HG03521 (cell line): Measurements from ENCODE around the gene ADARB1.

Source experiments
- ATAC-seq: cut with Tn5 transposase; IDR thresholded peaks from one replicate; pipeline ENCODE4 v1.9.1; 2021; ENCODE audit warnings: mild to moderate bottlenecking, moderate library complexity; ENCODE audit not compliant: unreplicated experiment

Gene ADARB1

DNA sequence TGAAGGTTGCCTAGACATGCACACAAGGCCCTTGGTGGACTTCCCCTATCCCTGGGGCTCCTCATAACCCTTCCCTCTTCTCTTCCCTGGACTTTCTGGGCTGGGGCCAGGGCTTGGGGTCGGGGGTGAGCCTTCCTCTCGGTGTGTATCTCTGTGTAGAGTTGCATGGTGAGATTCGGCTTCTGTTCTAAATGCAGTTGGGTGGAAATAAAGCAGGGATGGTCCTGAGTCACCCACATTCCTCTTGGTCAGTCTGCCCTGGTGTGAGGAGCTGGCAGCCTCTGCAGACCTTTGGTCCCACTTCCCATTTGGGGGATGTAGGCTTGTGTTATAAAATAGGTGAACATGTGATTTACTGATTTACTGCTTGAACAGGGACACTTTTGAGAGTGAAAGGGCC is 38.0 kb downstream of the ADARB1 start:
- ATAC-seq = no peak

DNA sequence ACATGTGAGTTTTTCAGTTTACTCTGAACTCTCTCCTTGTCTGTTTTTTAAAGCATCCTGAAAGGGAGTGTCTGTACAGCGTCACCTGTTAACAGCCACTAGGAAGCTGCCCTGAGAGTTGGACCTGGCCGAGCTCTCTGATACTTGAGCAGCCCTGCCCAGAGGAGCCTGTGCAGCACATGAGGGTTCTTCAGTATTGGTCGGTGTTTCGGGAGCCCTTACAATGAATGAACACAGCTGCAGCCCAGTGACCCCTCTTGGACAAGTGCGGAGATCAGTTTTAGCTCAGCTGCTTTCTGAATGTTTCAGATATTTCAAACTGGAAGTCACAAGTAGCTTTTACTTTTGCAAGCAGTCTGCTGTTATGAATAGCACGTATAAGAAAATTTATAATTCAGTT is 39.2 kb downstream of the ADARB1 start:
- ATAC-seq = no peak

DNA sequence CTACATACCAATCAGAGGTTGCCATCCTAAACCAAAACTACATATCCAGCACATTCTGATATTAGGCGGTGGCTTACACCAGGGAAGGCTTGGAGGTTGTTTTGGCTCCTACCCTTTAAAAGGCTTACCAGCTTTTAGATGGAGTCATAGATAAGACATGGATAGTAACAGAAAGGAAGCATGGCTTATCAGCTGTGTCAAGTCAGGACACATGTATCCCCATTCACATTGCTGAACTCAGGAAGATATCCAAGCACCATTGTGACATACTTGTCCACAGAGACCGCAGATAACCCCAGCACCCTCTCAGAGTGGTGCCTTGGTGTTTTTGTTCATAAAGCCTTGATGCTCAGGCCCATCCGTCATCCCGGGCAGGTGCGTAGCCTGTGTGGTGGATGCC is 39.7 kb downstream of the ADARB1 start:
- no peak for ATAC-seq

DNA sequence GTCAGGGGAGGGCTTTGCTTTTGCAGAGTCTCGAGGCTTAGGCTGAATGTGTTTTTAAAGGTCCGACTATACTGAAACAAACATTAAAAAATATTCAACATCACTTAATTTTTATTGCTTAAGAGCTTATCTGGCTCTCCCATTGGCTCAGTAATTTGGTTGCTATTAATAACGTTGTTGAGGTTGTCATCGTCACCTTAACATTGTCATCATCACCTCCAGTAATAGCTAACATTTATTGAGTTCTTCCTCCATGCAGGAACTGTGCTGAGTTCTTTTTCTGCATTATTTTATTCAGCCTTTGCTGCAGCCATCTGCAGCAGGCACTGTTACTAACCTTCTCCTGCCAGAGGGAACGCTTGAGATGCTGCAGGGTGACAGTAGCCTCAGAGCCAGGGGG is 40.1 kb downstream of the ADARB1 start:
- no peak for ATAC-seq

DNA sequence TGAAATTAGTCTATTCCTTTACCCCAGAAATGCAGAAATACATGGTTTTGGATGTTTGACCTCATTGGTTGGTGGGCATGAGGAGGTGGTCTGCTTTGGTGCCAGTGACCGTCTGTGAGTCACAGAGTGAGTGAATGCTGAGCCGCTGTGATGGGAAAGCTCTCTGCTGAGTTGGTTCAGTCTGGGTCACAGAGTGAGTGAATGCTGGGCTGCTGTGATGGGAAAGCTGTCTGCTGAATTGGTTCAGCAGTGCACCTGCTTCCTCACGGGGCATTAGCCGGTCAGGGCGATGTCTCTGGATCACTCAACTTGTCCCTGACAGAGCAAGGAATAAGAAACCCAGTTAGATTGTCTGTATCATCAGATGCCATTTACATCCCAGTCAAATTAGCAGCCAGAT is 40.8 kb downstream of the ADARB1 start:
- ATAC-seq = no peak

DNA sequence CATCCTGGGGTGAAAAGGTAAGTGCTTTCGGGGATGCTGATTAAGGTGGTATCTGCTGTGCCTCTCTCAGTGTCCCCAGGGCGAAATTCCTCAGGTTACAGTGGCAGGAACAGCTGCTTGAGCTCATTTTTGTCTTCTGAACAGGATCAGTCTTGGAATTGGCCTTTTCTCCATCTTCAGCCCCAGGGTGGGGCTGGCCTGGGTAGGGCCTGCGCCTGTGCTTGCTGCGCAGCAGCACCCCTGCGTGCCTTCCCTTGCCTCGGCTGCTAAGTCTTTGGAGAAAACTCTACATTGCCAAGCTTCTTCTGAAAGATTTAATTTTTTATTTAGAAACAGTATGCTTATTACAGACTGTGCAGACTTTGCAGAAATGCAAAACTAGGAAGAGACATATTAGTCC is 41.7 kb downstream of the ADARB1 start:
- no peak for ATAC-seq

DNA sequence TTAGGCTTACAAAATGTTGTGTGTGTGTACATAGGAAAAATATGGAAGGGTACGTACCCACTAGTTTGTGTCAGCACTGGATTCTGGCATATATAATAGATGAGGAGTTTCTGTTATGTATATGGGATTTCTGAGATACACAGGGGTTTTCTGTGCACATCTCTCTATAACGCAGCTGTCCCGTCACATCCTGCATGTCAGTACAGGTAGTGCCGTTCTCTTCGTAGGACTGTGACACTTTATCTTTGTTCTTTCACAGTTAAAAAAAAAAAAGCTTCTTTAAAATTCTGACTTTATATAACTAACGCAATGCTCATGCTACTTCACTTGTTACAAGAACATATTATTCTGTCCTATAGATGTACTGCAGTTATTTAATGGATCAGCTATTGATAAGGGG is 42.9 kb downstream of the ADARB1 start:
- no peak for ATAC-seq

DNA sequence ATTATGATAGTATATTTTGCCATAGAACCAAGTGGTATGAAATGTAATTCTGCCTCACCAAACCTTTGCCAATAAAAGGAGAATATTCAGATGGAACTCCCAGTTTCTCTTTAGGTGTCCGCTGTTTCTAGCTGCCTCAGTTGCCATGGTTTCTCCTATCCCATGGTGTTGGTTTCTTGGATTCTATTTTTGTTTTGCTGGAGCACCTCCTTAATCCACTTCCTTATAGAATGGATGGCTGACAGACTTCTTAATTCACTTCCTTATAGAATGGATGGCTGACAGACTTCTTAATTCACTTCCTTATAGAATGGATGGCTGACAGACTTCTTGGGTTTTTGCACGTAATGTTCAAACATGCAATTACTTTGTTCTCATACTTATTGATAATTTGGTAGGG is 43.7 kb downstream of the ADARB1 start:
- ATAC-seq = no peak

DNA sequence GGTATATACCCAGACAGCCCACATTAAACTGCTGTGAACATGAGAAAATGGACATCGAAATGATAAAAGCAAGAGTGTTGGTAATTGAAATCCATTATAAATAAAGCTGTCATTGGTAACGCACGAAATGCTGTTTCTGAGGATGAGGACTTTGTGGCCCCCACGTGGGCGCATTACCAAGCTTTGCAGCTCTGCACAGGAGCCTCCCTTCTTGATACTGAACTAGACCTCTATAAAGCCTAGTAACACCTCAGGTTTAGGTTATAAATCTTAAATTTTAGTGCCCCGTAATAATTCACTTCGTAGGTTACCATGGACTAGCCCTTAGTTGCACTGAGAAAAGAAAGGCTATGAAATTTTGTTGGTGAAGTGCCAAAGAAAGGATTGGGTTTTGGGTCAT is 45.4 kb downstream of the ADARB1 start:
- no peak for ATAC-seq

DNA sequence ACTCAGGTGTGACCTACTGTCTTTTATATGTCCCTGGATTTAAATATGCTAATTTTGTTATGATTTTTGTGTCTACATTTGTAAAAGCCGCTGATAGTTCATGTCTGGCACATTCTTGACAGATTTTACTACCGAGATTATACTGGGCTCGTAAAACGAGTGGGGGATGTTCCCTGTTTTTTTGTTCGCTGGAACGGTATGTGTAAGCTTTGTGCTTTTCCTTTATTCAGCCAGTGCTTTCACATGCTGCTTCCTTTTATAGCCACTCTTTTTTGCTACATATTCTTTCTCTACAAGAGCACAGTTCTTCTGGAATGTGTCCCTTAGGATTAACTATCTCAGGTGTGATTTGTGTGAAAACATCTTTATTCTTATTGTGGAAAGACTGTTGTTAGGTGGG is 46.6 kb downstream of the ADARB1 start:
- no peak for ATAC-seq

DNA sequence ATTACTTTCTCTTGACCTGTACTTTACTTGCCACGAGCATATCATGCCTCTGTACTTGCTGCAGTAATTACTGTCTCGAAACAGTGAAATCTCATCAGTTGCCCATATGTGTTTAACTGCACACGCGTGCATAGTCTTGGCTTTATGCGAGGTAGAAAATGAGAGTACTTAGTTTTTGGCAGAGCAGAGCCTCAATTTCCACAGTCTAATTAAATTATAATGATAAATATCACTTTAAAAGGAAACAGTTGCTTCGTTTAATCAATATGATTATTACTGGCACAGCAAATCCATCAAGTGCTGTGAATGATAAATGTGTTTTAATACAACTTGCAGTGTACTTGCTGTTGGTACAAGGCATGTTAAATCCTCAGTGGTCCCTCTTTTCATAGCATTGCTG is 47.6 kb downstream of the ADARB1 start:
- ATAC-seq = no peak

DNA sequence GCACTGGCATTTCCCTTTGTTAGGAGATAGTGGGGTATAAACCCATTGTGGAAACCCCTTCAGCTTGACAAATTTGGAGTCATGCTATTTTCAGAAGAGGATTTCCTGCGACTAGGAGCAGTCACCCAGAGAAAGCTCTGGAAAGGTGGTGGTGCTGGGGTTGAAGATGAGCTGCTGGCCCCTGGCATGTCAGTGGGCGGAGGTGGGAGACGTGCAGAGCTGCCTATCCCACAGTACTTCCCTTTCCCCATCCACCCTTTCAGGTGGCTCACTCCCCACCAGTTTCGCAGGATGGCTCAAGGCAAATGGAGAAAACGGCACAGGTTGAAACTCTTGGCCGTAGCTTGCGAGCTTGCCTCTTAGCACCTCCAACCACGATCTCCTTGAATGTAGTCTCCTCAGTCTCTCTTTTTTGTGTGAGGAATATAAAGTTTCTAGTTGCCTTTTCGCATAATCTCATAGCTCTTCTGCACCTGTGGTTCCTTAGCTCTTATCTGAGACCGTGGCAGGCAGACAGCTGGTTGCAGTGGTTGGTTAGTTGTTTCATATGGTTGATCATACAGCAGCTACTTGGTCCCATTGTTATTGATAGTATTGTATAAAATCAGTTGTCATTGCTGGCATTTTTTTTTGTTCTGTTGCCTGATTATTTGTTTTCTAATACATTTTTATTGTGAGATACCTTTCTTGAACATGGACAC is 48.2 kb downstream of the ADARB1 start:
- no peak for ATAC-seq

DNA sequence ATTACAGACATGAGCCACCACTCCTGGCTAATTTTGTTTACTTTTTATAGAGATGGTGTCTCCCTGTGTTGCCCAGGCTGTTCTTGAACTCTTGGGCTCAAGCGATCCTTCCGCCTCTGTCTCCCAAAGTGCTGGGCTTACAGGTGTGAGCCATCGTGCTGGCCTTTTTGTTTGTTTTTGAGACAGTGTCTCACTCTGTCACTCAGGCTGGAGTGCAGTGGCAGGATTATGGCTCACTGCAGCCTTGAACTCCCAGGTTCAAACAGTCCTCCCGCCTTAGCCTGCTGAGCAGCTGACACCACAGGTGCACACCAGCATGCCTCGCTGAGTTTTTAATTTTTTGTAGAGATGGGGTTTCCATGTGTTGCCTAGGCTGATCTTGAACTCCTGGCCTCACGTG is 49.1 kb downstream of the ADARB1 start:
- no peak for ATAC-seq

DNA sequence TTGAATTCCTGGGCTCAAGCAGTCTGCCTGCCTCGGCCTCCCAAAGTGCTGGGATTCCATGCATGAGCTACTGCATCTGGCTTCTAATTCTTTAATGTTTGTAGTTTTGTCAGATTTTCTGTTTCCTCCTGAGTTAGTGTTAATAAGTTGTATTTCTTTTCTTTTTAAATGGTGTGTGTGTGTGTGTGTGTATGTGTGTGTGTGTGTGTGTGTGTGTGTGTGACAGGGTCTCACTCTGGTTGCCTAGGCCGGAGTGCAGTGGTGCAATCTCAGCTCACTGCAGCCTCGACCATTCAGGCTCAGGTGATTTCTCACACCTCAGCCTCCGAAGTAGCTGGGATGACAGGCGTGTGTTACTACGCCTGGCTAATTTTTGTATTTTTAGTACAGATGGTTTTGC is 50.2 kb downstream of the ADARB1 start:
- ATAC-seq = no peak

DNA sequence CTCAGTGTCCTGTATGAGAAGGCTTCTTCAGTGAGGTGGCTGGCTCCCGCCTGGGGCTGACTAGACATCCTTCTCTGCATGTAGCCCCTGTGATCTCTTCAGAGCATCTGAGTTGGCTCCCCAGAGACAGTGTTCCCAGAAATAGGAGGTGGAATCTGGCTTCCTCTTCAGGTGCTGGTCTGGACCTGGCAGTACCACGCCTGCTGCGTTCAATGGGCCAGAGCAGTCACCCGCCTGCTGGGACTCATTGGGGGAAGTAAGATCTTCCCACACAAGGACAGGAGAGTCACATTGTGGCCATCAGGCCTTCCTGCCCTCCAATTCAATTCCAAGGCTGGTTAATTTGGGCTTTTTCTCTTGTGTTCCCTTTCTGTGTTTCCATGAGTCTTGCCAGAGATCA is 51.0 kb downstream of the ADARB1 start:
- no peak for ATAC-seq

DNA sequence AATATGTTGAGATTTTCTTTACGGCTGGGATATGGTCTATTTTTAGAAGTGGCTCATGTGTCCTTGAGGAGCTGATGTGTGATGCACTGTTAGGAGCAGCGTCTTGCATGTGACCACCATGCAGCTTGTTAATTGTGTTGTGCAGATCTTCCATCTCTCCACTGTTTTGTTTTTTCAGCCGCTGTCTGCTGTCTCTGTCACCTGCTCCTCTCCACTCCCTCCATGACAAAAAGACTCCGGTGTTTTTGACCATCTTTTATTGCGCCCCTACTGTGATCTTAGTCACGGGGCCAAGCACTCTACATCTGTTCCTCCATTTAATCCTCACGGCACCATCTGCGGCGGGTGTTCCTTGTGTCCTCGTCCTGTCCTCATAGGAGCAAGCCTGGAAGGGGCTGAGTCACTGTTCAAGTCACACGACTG is 51.8 kb downstream of the ADARB1 start:
- no peak for ATAC-seq

DNA sequence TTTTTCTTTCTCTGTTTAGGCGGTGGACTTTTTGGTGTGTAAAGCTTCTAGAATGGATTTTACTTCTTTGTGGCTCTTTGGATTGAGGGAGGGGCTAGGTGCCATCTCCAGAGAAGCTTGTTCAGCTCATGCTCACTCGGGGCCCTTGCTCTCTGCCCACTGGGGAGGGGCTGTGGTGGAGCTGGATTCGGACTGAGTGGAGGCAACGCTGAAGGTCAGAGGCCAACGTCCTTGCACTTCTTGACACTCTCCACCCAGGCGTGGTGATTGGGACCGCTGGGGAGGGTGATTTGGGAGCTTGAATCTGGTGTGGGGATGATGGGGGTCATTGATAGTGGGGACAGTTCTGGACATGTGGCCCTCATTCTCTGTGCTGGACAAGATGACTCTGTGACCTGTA is 52.6 kb downstream of the ADARB1 start:
- ATAC-seq = no peak

DNA sequence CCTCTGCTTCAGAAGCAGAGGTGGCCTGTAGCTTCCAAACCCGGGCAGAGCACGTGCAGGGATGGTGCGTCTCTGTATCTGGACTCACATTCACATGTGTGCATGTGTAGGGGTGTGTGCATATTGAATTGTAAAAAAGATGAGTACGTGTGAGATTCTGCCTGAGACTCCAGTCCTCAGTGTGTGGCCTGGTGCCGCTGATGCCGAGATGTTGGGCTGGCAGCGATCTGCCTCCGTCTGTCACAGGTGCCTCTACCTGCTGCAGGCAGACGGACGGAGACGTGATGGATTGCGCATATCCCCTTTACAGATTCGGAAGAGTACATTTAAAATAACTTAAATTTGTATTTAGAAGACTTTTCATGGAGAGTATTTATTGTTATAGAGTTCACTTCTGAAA is 53.6 kb downstream of the ADARB1 start:
- ATAC-seq = no peak

DNA sequence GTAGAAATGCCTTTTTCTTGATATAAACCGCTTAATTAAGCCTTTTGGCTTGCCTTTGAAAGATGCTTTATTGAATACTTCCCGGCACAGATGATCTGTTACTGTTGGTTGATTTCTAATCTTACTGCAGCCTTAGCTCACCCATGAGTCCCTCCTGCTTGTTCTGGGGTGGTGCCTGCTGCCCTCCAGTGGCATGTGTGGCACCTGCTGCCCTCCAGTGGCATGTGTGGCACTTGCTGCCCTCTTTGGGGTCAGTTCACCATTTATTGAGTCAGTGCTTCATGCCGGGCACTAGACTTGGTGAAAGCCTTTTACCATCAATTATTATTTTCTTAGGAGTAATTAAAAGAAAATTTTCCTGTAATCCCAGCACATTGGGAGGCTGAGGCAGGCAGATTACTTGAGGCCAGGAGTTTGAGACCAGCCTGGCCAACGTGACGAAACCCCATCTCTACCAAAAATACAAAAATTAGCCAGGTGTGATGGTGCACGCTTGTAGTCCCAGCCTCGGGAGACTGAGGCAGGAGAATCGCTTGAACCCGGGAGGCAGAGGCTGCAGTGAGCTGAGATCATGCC is 54.3 kb downstream of the ADARB1 start:
- no peak for ATAC-seq

DNA sequence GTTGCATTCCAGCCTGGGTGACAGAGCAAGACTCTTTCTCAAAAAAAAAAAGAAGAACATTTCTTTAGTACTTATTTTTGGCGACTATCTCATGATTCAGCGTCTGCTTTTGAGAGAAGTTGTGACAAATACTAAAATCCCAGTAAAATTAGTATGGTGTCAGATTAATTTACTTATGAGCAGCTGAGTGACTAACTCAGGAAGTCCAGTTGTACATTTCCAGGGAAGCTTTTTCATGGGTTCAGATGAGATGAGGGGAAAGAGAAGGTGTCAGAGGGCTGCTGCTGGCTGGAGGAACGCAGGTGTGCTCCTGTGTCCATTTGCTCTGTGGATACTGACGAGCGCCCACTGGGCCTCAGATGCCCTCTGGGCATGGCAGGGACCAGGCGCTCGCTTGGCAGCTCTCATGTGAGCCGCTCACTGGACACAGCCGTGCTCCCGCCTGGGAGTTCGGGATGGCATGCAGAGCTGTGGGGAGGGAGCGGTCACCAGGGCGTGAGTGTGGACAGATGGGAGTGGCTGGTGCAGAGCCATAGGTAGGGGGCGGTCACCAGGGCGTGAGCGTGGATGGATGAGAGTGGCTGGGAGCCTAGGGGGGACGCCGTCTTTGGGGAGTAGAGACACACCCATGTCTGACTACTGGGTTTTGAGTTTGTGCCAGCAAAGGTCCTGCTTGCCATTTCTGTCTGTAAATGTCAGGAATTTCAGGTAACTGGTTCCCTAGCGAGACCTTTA is 55.0 kb downstream of the ADARB1 start:
- ATAC-seq = no peak

DNA sequence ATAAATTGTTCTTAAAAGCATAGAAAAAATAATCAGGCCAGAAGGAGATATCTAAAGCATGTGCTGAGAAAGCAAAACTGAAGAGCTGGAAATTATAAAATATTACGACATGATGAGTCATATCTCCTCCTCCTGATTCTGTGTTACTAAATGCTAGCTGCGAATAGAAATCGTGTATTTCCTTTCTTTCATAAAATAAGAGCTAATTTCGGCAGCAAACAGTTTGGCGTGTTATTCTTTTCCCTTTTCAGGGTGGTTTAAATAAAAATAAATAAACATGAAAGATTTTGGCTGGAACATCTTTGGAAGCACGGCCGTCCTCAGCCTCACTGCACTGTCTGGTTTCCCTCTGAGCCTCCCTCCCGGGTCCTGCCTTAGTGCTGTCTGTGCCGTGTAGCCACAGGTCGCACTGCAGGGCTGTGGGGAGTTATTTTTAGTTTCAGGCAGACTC is 56.0 kb downstream of the ADARB1 start:
- ATAC-seq = no peak

DNA sequence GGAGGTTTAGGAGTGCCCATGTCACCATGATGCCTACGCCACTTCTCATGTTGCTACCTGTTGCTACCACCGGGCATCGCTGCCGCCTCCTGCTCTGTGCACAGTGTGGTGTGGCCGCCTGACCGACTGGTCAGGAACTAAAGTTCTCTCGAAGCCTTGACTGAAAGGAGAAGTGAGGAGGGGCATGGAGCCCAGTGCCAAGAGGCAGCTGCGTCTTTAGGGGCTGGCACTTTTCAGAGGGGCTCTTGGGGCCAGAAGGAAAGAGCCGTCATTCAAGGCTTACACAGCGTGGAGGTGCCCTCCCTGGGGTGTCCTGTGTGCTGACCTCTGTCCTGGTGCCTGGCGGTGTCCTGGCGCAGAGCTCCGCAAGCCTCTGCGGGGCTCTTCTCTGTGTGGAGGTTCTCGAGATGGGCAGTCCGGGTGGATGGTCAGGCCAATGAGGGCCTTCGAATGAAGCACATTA is 57.2 kb downstream of the ADARB1 start:
- no peak for ATAC-seq
